GM18907 (cell line): ENCODE results near the gene GNAS-AS1.

Experiments used
- ATAC-seq: cut with Tn5 transposase; IDR thresholded peaks from one replicate; pipeline ENCODE4 v1.9.1; 2021; ENCODE audit warnings: mild to moderate bottlenecking, moderate library complexity; ENCODE audit not compliant: unreplicated experiment

The GNAS-AS1 gene

GRCh38 chr20:58811334-58811733 is 39.4 kb downstream of the GNAS-AS1 start:
- ATAC-seq = no peak

- ATAC-seq = no peak
Measured at GRCh38 chr20:58810879-58811250, 39.8 kb downstream of the GNAS-AS1 start.

GRCh38 chr20:58810116-58810878 is 40.4 kb downstream of the GNAS-AS1 start:
- ATAC-seq = no peak

- ATAC-seq = no peak
Measured at GRCh38 chr20:58808271-58809046, 42.2 kb downstream of the GNAS-AS1 start.

- no peak for ATAC-seq
Measured at GRCh38 chr20:58807801-58808200, 42.9 kb downstream of the GNAS-AS1 start.

GRCh38 chr20:58803533-58803932 is 47.2 kb downstream of the GNAS-AS1 start:
- ATAC-seq = no peak

GRCh38 chr20:58802061-58802460 is 48.6 kb downstream of the GNAS-AS1 start:
- no peak for ATAC-seq

- ATAC-seq = no peak
Measured at GRCh38 chr20:58800134-58800871, 50.4 kb downstream of the GNAS-AS1 start.

DNA sequence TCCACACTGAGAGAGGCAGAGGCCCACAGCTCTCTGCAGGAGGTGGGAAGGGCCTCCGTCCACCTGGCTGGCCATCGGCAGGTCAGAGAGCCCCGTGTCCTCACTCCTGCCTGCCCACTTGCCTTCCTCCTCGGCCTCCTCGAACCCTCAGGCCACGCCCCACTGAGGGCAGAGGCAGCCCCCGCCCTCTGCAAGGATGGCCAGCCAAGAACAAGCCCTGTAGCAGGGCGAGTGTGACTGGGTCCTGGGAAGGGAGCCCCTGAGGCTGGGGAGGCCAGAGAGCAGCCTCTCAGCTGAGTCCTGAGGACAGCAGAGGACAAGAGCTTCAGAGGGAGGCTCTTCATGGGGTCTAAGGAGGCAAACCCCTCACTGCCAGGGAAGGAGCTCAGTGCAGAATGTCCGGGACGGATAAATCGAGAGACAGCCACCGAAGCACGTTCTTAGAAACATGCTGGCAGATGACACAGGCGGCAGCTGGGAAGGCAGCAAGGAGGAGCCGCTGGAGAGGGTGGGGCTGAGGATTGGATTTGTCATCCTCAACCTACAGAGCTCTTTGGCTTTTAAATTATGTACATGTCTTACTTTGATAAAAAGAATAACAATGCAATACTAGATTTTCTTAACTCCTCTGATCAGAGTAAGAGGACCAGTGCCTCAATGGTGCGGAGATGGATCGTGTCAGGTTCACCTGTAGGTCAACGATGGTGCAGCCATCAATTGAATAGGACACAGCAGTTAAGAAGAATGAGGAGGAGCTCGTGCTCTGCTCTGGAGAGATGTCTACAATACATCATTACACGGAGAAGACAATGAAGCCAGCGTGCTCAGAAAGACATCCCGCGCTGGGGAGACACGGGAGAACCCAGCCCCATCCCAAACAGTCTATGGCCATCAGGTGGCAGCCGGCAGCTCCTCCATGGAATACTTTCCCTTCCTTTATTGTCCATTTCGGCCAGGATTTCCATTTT is 53.0 kb downstream of the GNAS-AS1 start:
- ATAC-seq = no peak

DNA sequence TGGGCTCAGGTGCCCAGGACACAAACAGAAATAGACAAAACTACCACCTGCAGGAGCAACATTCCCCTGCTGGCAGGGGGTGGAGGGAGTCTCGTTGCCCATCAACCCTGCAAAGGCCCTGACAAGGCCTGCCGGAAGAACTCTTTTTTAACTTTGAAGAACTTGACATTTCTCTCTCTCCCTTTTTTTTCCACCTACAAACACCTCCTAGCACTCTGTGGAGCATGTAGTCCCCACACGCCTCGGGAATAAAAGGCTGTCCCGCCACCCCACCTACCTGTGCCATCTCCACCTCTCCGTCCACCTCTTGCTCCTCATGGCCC is 54.8 kb downstream of the GNAS-AS1 start:
- no peak for ATAC-seq

GRCh38 chr20:58795181-58795922 is 55.4 kb downstream of the GNAS-AS1 start:
- no peak for ATAC-seq

DNA sequence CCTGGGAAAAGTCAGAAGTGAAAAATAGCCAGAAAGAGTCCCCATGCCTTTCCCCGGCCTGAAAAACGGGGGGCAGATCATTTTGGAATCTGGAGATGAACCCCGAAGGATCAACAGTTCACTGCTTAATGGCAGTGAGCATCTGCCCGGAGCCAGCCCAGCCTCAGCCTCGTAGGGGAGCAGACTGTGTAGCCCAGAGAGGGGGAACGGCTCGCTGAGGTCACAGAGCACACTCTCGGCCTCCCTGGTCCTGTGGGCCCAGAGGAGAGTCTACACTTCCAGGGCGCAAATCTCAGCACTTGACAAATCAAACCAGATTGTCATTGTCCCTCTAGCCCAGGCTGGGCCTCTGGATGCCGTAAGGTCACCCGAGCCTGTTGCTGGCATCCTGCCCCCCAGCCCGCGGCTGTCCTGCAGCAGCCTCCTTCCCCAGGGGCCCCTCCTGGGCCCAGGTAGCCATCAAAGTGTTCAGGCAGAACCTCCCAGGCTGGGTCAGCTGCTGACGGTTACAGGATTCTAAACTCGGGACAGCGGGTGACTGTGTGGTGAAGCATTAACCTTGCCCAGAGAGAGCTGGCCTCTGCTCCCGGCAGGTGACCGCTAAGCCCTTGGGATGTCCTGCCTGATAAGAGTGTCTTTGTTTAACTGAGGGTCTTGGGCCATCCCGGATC is 56.1 kb downstream of the GNAS-AS1 start:
- no peak for ATAC-seq

DNA sequence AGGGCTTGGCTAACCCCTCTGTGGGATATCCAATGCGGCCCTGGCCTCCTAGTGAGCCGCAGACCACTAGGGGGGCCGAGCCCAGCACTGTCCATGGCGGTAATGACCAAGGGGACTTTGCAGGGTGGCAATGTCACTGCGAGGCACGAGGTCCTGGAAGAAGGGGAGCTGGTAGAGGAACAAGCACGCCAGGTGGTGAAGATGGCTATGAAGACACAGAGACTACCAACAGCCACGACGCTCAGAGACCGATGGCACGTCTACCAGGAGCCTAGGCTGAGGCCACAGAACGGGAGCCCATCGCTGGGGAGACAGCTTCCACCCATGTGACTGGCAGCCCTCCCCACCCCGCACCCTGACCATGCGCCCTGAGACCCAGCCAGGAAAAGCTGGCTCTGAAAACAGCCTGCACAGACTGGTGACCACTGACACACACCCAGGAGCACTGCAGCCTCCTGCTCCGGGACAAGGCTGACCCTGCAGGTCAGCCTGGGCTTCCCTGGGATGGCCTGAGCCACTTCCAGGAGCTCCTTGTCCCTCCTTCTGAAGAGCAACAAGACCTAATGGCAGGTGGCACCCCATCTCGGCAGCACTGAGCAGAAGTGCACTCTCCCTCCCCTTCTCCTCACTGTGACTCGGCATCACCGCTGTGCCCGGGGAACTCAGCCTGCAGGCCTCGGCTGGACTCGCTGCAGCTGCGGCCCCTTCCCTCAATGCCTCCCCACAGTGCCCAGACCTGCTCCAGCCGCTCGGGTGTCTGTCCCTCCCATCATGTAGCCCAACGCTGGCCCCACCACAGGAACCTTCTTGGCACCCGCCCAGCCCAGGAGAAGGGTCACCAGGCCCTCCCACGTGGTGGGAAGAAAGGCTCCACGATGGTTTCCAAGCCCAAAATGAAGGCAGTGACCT is 56.9 kb downstream of the GNAS-AS1 start:
- no peak for ATAC-seq

GRCh38 chr20:58792426-58792825 is 58.3 kb downstream of the GNAS-AS1 start:
- ATAC-seq = no peak

GRCh38 chr20:58791286-58791685 is 59.4 kb downstream of the GNAS-AS1 start:
- no peak for ATAC-seq

- ATAC-seq = no peak
Measured at GRCh38 chr20:58790454-58790853, 60.2 kb downstream of the GNAS-AS1 start.

GRCh38 chr20:58788896-58789544 is 61.7 kb downstream of the GNAS-AS1 start:
- ATAC-seq = no peak
